Measurements from ENCODE around the gene MMP20.

DNA sequence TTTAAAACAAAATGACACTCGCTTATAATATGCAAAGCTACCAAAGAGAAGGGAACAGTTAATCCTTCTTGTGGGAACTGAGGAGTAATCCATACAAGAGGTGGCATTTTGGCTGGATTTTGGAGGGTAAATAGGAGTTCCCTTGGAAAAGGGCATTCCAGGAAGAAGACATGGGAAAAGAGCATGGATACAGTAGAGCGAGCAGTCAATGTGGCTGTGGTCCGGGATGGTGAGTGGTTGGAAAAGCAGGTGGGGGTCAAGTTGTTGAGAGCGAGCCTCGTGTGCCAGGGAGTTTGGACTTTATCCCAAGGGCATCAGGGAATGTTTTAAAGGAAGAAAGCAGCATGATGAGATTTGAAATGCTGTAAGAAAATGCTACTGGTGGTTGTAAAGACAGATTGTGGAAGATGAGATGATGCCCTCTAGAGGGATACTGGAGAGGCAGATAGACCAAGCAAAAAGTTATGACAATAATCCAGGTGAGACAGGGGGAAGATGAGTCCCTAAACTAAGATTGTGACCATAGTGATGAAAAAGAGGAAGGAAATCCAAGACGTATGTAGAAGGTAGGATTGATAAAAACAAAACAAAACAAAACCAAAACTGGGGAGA is 90.8 kb downstream of the MMP20 start:
- TF ChIP-seq TAF1 (IDR thresholded peaks at IDR 0.05; ENCODE audit: low read depth) = no peak
- TF ChIP-seq FOXM1 (IDR thresholded peaks at IDR 0.05; ENCODE audit: borderline replicate concordance, low read depth) = no peak
- no peak for TF ChIP-seq EP300 (IDR thresholded peaks at IDR 0.05; ENCODE audit: borderline replicate concordance)
- TF ChIP-seq, protein P1, sequence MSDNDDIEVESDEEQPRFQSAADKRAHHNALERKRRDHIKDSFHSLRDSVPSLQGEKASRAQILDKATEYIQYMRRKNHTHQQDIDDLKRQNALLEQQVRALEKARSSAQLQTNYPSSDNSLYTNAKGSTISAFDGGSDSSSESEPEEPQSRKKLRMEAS (IDR thresholded peaks at IDR 0.05) = no peak
- TF ChIP-seq CREB1 (IDR thresholded peaks at IDR 0.05; ENCODE audit: low read depth) = no peak
- TF ChIP-seq, protein P2, sequence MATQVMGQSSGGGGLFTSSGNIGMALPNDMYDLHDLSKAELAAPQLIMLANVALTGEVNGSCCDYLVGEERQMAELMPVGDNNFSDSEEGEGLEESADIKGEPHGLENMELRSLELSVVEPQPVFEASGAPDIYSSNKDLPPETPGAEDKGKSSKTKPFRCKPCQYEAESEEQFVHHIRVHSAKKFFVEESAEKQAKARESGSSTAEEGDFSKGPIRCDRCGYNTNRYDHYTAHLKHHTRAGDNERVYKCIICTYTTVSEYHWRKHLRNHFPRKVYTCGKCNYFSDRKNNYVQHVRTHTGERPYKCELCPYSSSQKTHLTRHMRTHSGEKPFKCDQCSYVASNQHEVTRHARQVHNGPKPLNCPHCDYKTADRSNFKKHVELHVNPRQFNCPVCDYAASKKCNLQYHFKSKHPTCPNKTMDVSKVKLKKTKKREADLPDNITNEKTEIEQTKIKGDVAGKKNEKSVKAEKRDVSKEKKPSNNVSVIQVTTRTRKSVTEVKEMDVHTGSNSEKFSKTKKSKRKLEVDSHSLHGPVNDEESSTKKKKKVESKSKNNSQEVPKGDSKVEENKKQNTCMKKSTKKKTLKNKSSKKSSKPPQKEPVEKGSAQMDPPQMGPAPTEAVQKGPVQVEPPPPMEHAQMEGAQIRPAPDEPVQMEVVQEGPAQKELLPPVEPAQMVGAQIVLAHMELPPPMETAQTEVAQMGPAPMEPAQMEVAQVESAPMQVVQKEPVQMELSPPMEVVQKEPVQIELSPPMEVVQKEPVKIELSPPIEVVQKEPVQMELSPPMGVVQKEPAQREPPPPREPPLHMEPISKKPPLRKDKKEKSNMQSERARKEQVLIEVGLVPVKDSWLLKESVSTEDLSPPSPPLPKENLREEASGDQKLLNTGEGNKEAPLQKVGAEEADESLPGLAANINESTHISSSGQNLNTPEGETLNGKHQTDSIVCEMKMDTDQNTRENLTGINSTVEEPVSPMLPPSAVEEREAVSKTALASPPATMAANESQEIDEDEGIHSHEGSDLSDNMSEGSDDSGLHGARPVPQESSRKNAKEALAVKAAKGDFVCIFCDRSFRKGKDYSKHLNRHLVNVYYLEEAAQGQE (IDR thresholded peaks at IDR 0.05; ENCODE audit: low read depth) = no peak
- TF ChIP-seq CEBPB (IDR thresholded peaks at IDR 0.05) = no peak
- no peak for TF ChIP-seq RAD21 (IDR thresholded peaks at IDR 0.05; ENCODE audit: low read depth)
- no peak for TF ChIP-seq YY1 (IDR thresholded peaks at IDR 0.05; ENCODE audit: low read depth)
- no peak for TF ChIP-seq NFIC (IDR thresholded peaks at IDR 0.05)
- no peak for TF ChIP-seq TCF12 (IDR thresholded peaks at IDR 0.05; ENCODE audit: low read depth)
- TF ChIP-seq ZBTB7A (IDR thresholded peaks at IDR 0.05; ENCODE audit: low read depth) = no peak
